IMR-90 (cell line): ENCODE data around the gene DUSP22. TPM values are rescaled to one million over a fixed set of nuclear protein-coding genes. Genes with fewer than 3 reads are reported as not detected.

Source experiments
- ATAC-seq: fragments of 200-7000 bp; cut with Tn5 transposase; 2 replicates; pipeline ENCODE4 v1.9.1; 2020; ENCODE audit warnings: low read depth, mild to moderate bottlenecking, moderate library complexity
- BruUV-seq: library from RNA; stranded (reverse); fragments of 400-500 nt; replicated peaks from 2 replicates; lab custom pipeline; 2021; lab: Mats Ljungman, UMichigan
- CTCF ChIA-PET: fragments of 300-600 bp; formaldehyde crosslinking; extraction: SDS; loops from one replicate; lab custom pipeline; 2021; ENCODE audit warnings: antibody characterized with exemption; lab: Yijun Ruan, JAX
- POLR2A ChIA-PET: fragments of 300-600 bp; sonication (Branson Sonifier 250); formaldehyde crosslinking; loops from one replicate; lab custom pipeline; 2022; ENCODE audit warnings: antibody characterized with exemption; ENCODE audit not compliant: unreplicated experiment; lab: Charles Lee
- DNase-seq: peaks from one replicate; pipeline ENCODE4 v3.0.0; 2013
- H2AFZ ChIP-seq: replicated peaks from 2 replicates; pipeline ENCODE3; 2013; ENCODE audit warnings: low read length, mild to moderate bottlenecking; ENCODE audit not compliant: poor library complexity
- H2AK5ac ChIP-seq: 2 replicates; pipeline ENCODE4 v1.6.1; 2013; ENCODE audit warnings: low read depth, low read length, inconsistent platforms
- H2AK9ac ChIP-seq: replicated peaks from 2 replicates; pipeline ENCODE3; 2013; ENCODE audit warnings: mild to moderate bottlenecking, low read depth, low read length, moderate library complexity; ENCODE audit not compliant: poor library complexity
- H2BK120ac ChIP-seq: 2 replicates; pipeline ENCODE4 v1.6.1; 2013; ENCODE audit warnings: low read depth, low read length, inconsistent platforms
- H2BK15ac ChIP-seq: 3 replicates; pipeline ENCODE4 v1.6.1; 2013; ENCODE audit warnings: low read depth, low read length, inconsistent platforms
- H2BK20ac ChIP-seq: 2 replicates; pipeline ENCODE4 v1.6.1; 2013; ENCODE audit warnings: low read depth, mild to moderate bottlenecking, inconsistent platforms, low read length, moderate library complexity
- H2BK5ac ChIP-seq: 2 replicates; pipeline ENCODE4 v1.6.1; 2013; ENCODE audit warnings: mild to moderate bottlenecking, low read depth, low read length, inconsistent platforms; ENCODE audit not compliant: poor library complexity, severe bottlenecking
- H3K14ac ChIP-seq: replicated peaks from 2 replicates; pipeline ENCODE4 v1.6.1; 2013; ENCODE audit warnings: low read depth, low read length, inconsistent platforms
- H3K18ac ChIP-seq: 2 replicates; pipeline ENCODE4 v1.6.1; 2013; ENCODE audit warnings: low read depth, low read length, control low read depth
- H3K23ac ChIP-seq: 2 replicates; pipeline ENCODE4 v1.6.1; 2013; ENCODE audit warnings: low read depth, low read length, inconsistent platforms
- H3K27ac ChIP-seq: 2 replicates; pipeline ENCODE4 v1.5.1; 2013; ENCODE audit warnings: mild to moderate bottlenecking, control low read depth, low read length; ENCODE audit not compliant: insufficient read depth
- H3K27me3 ChIP-seq: 2 replicates; pipeline ENCODE4 v1.6.1; 2013; ENCODE audit warnings: low read length; ENCODE audit not compliant: control insufficient read depth, insufficient read depth
- H3K36me3 ChIP-seq: 2 replicates; pipeline ENCODE4 v1.6.1; 2013; ENCODE audit warnings: low read length, mixed read lengths; ENCODE audit not compliant: control insufficient read depth, insufficient read depth
- H3K4ac ChIP-seq: 2 replicates; pipeline ENCODE4 v1.6.1; 2013; ENCODE audit warnings: low read depth, low read length, inconsistent platforms
- H3K4me1 ChIP-seq: 2 replicates; pipeline ENCODE4 v1.6.1; 2013; ENCODE audit warnings: low read length, mixed read lengths; ENCODE audit not compliant: control insufficient read depth, insufficient read depth
- H3K4me2 ChIP-seq: 2 replicates; pipeline ENCODE4 v1.6.1; 2013; ENCODE audit warnings: low read depth, mild to moderate bottlenecking, control low read depth, low read length, moderate library complexity
- H3K4me3 ChIP-seq: 2 replicates; pipeline ENCODE4 v1.5.1; 2013; ENCODE audit warnings: low read depth, mild to moderate bottlenecking, control low read depth, low read length, moderate library complexity; ENCODE audit not compliant: insufficient read depth
- H3K56ac ChIP-seq: 2 replicates; pipeline ENCODE4 v1.6.1; 2013; ENCODE audit warnings: low read length, inconsistent platforms; ENCODE audit not compliant: insufficient read depth; ENCODE audit errors: extremely low read depth
- H3K79me1 ChIP-seq, 2 experiments: 2 replicates each; pipeline ENCODE4 v1.6.1; 2013; ENCODE audit warnings: low read length in 2 of 2, inconsistent platforms in 1 of 2, low read depth in 1 of 2
- H3K9ac ChIP-seq: 2 replicates; pipeline ENCODE4 v1.6.1; 2013; ENCODE audit warnings: low read depth, low read length, control low read depth
- H3K9me1 ChIP-seq: 2 replicates; pipeline ENCODE4 v1.6.1; 2013; ENCODE audit warnings: low read length, inconsistent platforms; ENCODE audit not compliant: insufficient read depth
- H3K9me3 ChIP-seq: 2 replicates; pipeline ENCODE4 v1.6.1; 2013; ENCODE audit warnings: low read length; ENCODE audit not compliant: control insufficient read depth, insufficient read depth
- H4K20me1 ChIP-seq: 2 replicates; pipeline ENCODE4 v1.6.1; 2013; ENCODE audit warnings: low read length, inconsistent platforms; ENCODE audit not compliant: insufficient read depth
- H4K5ac ChIP-seq: 2 replicates; pipeline ENCODE4 v1.6.1; 2013; ENCODE audit warnings: mild to moderate bottlenecking, low read depth, low read length, control low read depth
- H4K8ac ChIP-seq, 2 experiments: 2 replicates each; pipeline ENCODE4 v1.6.1; 2013; ENCODE audit warnings: low read depth in 2 of 2, low read length in 2 of 2, control low read depth in 1 of 2, inconsistent platforms in 1 of 2
- H4K91ac ChIP-seq: 2 replicates; pipeline ENCODE4 v1.6.1; 2013; ENCODE audit warnings: low read depth, low read length, inconsistent platforms; ENCODE audit not compliant: insufficient read depth
- CEBPB ChIP-seq: IDR thresholded peaks from 2 replicates; pipeline ENCODE4 v1.6.1; 2012; ENCODE audit warnings: low read depth, low read length, improper control_type of control experiment
- CHD1 ChIP-seq: IDR thresholded peaks from 2 replicates; pipeline ENCODE4 v1.6.1; 2012; ENCODE audit warnings: low read depth, low read length, improper control_type of control experiment
- FOS ChIP-seq: fragments of 150-350 bp; IDR thresholded peaks from 2 replicates; pipeline ENCODE4 v1.6.1; 2016; ENCODE audit warnings: low read depth, low read length
- NFE2L2 ChIP-seq: fragments of 150-350 bp; IDR thresholded peaks from 2 replicates; pipeline ENCODE4 v1.6.1; 2016; ENCODE audit warnings: low read depth, mild to moderate bottlenecking, low read length
- POLR2A ChIP-seq: IDR thresholded peaks from 2 replicates; pipeline ENCODE4 v1.6.1; 2012; ENCODE audit warnings: mild to moderate bottlenecking, low read depth, low read length
- RFX5 ChIP-seq: IDR thresholded peaks from 2 replicates; pipeline ENCODE4 v1.8.0; 2012; ENCODE audit warnings: low read depth, mild to moderate bottlenecking, low read length, moderate library complexity
- SMC3 ChIP-seq: fragments of 150-350 bp; IDR thresholded peaks from 2 replicates; pipeline ENCODE4 v1.6.1; 2016; ENCODE audit warnings: low read depth, mild to moderate bottlenecking, antibody characterized with exemption, low read length, moderate library complexity
- whole genome bisulfite sequencing, 2 experiments: methylation state at CpG; one replicate each; pipeline versions ENCODE4 v1.1.5 to v1.1.7; 2013; ENCODE audit warnings: missing lambda C conversion rate in 2 of 2; ENCODE audit not compliant: insufficient read length in 1 of 2; ENCODE audit errors: extremely low coverage in 2 of 2; 5-methylcytosine and 5-hydroxymethylcytosine counted together
- dilution Hi-C: fragments of 300-500 bp; cut with HindIII; formaldehyde crosslinking; loops from one replicate; pipeline ENCODE4 v1.14.3; 2018; ENCODE audit warnings: low sequenced_read_pairs; ENCODE audit not compliant: unreplicated experiment
- in situ Hi-C: fragments of 300-500 bp; cut with MboI; formaldehyde crosslinking; loops from 3 replicates; pipeline ENCODE4 v1.14.3; 2019; ENCODE audit warnings: low sequenced_read_pairs, inconsistent platforms, mixed read lengths
- intact Hi-C: fragments of 100-400 bp; cut with micrococcal nuclease; formaldehyde crosslinking; loops from 2 replicates; pipeline ENCODE4 v1.10.0; 2022
- polyA plus RNA-seq, 3 experiments: library from polyadenylated mRNA; depleted of rRNA; stranded (reverse); fragments of >200 nt; gene quantifications; 2 replicates each; pipeline ENCODE4 v1.2.3, GENCODE V29; 2012; ENCODE audit warnings: low replicate concordance in 1 of 3
- total RNA-seq: library from RNA; depleted of rRNA; stranded (reverse); fragments of >200 nt; gene quantifications from 2 replicates; pipeline ENCODE4 v1.2.3, GENCODE V29; 2012
- TF ChIP-seq, protein P1 (sequence below): conservative IDR thresholded peaks from 2 replicates; pipeline ENCODE4 v1.5.1; 2012; ENCODE audit warnings: mild to moderate bottlenecking, low read depth, low read length, improper control_type of control experiment
- TF ChIP-seq, protein P2 (sequence below): fragments of 150-350 bp; IDR thresholded peaks from 2 replicates; pipeline ENCODE4 v1.6.1; 2017; ENCODE audit warnings: mild to moderate bottlenecking, antibody characterized with exemption, low read length, low read depth

Gene DUSP22
- total and polyA plus RNA-seq, 2 of the 4 experiments (the other 2 are of a cell fraction): 7.1 to 8.2 TPM

DNA sequence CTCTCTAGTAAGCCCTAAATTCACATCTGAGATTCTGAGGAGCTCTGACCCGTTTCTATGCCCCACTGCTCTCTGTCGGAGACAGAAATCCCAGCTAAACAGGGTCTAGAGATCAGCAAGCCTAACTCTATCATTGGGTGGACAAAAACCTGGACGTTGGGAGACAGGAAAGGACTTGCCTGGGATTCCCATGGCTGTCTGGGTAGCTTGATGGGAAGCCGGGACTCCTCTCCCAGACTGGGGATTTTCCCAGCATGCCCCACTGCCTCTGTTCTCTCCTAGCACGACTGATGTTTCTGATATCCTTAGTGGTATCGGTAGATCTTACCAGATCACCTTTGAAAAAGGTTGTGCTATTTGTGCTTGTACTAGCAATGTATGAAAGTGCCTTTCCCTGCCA lies 22.9 kb downstream of the DUSP22 start:
- Histone ChIP-seq H2BK20ac (no peak overlapping the region), H4K20me1 (no peaks in the 10 kb centered on the region), H3K4me2 (no peak overlapping the region), H2AK9ac (no peak overlapping the region), H3K56ac (no peak overlapping the region), H2BK15ac (no peak overlapping the region), H4K5ac (no peak overlapping the region), H3K4me1 (no peaks in the 10 kb centered on the region; the same call in 1 of the 2 replicates), H4K91ac (no peak overlapping the region), H3K4me3 (no peak overlapping the region), H2BK5ac (no peak overlapping the region), H3K9me1 (no peaks in the 10 kb centered on the region), H3K4ac (no peak overlapping the region), H3K9me3 (no peaks in the 10 kb centered on the region; the same call in 1 of the 2 replicates), H4K8ac (no peak overlapping the region), H3K14ac (no peak overlapping the region), H3K27me3 (no peaks in the 10 kb centered on the region), H3K36me3 (no peaks in the 10 kb centered on the region), H3K79me1 (peaks cover 0 to 4% of the 10 kb centered on the region in 2 experiments; a peak in 1 of 4 replicates), H2AK5ac (no peak overlapping the region), H3K9ac (no peak overlapping the region), H2AFZ (no peak overlapping the region), H3K23ac (no peak overlapping the region), H2BK120ac (no peak overlapping the region), H3K18ac (no peak overlapping the region), H3K27ac (no peak overlapping the region)
- ATAC-seq: no peak
- dilution Hi-C loops: no loop called here
- in situ Hi-C loops: no loop called here
- CTCF ChIA-PET: interaction anchor here (1.2 to 1.3 kb wide), 2 partner anchors 9 to 13 kb away, joined by 3 read pairs; no protein-coding TSS in a partner anchor
- intact Hi-C loops: no loop called here
- DNase-seq: no peak
- no TSS peak for BruUV-seq
- 44% methylated on average over 2 of the region's 6 CpGs; no CpG with 5 or more reads in 1 of the 2 experiments for WGBS, 2 experiments
- TF ChIP-seq POLR2A: no peak
- TF ChIP-seq, protein P1, sequence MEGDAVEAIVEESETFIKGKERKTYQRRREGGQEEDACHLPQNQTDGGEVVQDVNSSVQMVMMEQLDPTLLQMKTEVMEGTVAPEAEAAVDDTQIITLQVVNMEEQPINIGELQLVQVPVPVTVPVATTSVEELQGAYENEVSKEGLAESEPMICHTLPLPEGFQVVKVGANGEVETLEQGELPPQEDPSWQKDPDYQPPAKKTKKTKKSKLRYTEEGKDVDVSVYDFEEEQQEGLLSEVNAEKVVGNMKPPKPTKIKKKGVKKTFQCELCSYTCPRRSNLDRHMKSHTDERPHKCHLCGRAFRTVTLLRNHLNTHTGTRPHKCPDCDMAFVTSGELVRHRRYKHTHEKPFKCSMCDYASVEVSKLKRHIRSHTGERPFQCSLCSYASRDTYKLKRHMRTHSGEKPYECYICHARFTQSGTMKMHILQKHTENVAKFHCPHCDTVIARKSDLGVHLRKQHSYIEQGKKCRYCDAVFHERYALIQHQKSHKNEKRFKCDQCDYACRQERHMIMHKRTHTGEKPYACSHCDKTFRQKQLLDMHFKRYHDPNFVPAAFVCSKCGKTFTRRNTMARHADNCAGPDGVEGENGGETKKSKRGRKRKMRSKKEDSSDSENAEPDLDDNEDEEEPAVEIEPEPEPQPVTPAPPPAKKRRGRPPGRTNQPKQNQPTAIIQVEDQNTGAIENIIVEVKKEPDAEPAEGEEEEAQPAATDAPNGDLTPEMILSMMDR: no peak
- no peak for TF ChIP-seq SMC3
- no peak for TF ChIP-seq NFE2L2
- no peak for TF ChIP-seq CEBPB
- no peak for TF ChIP-seq CHD1
- no peak for TF ChIP-seq FOS
- TF ChIP-seq, protein P2, sequence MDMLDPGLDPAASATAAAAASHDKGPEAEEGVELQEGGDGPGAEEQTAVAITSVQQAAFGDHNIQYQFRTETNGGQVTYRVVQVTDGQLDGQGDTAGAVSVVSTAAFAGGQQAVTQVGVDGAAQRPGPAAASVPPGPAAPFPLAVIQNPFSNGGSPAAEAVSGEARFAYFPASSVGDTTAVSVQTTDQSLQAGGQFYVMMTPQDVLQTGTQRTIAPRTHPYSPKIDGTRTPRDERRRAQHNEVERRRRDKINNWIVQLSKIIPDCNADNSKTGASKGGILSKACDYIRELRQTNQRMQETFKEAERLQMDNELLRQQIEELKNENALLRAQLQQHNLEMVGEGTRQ: no peak
- no peak for TF ChIP-seq RFX5
- POLR2A ChIA-PET: no interaction called here
